Superior temporal gyrus (tissue), 1 donor: Measurements from ENCODE around the gene PALS2.

ENCODE experiments used
- DNase-seq: peaks from one replicate; pipeline ENCODE4 v3.0.0-alpha.2; 2016; ENCODE audit errors: extremely low spot score

Gene PALS2, protein sequence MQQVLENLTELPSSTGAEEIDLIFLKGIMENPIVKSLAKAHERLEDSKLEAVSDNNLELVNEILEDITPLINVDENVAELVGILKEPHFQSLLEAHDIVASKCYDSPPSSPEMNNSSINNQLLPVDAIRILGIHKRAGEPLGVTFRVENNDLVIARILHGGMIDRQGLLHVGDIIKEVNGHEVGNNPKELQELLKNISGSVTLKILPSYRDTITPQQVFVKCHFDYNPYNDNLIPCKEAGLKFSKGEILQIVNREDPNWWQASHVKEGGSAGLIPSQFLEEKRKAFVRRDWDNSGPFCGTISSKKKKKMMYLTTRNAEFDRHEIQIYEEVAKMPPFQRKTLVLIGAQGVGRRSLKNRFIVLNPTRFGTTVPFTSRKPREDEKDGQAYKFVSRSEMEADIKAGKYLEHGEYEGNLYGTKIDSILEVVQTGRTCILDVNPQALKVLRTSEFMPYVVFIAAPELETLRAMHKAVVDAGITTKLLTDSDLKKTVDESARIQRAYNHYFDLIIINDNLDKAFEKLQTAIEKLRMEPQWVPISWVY

GRCh38 chr7:24572997-24573553 lies at the start of gene PALS2:
PALS2 (plus strand) TSS chr7:24573452; CDS start chr7:24623668, 50,216 bp downstream.
- peak; percentile 43 for DNase-seq

- DNase-seq, result no peak
These were observed 42.0 kb upstream of the PALS2 start for GRCh38 chr7:24531255-24531654.

- no peak for DNase-seq
These were observed 36.6 kb upstream of the PALS2 start for GRCh38 chr7:24536682-24537081.

- no peak for DNase-seq
These were observed 32.3 kb upstream of the PALS2 start for GRCh38 chr7:24540956-24541355.

DNA sequence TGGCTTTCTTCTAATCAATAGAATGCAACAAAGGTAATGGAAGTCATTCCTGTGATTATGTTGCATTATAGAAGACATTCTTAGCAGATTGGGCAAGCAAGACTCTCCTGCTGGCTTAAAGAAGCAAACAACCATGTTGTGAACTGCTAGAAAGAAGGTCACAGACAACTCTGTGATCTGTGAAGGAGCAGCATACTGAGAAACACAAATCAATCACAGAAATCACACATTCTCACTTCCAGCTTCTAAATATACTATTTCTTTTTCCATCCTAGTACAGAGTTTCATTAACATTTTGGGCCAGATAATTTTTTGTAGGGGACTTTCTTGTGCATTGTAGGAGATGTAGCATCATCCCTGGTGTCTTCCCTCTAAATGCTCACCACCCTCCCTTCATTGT lies 28.0 kb upstream of the PALS2 start:
- no peak for DNase-seq

- no peak for DNase-seq
These were observed 24.9 kb upstream of the PALS2 start for GRCh38 chr7:24548390-24548789.

DNA sequence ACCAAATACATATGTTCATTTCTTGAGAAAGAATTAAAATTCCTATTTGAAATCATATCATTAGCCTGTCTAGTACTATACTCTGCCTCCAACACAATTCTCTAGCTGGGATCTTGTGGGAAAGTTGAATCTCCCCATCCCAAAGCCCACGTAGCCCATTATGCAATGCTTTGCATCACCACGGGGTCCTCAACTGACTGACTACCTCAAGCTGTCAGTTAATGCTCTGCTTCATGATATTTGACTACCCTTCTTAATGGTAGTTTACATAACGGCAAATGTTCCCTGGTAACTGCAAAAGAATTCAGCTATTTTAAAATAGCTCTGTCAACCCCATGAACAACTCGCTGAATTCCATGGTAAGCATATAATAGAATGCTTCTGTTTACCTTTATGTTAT lies 23.3 kb upstream of the PALS2 start:
- DNase-seq, result no peak

- no peak for DNase-seq
These were observed 18.1 kb upstream of the PALS2 start for GRCh38 chr7:24555184-24555583.

DNA sequence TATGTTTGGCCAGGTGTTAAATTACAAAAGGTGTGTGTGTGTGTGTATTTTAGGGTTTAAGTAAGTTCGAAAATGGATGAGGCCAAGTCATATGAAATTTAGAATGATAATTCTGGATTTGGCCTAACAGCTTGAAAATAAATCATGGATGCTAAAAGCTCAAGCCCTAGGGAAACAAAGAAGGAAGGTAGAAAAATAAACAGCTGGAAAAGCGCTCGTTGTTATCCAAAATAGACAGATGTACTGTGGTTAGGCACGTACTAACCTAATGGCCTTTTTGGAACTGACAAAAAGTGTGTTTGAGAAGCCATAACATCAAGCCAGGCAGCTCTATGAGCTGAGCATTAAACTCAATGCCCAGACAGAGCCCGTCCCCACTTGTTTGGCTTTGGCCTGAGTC lies 17.5 kb upstream of the PALS2 start:
- DNase-seq, result no peak

- DNase-seq, result no peak
These were observed 12.5 kb upstream of the PALS2 start for GRCh38 chr7:24560772-24561171.

DNA sequence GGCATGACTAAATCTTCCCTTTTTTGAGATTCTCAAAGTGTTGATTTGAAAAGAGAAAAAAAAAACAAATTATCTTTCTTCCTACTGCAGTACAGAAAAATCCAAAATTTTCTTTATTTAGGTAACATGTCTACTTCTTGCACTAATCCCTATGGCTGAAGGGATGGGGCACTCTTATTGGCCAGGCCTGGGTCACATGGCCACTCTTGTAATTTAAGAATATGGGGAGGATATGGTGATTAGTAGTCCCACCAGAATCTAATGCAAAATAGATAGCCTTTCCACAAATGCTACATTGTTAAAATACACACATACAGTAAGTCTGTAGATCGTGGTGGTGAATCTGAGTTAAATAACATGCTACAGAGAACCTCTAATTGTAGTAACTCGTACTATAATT lies 7.0 kb upstream of the PALS2 start:
- no peak for DNase-seq

- DNase-seq, result no peak
These were observed 2.3 kb upstream of the PALS2 start for GRCh38 chr7:24570983-24571382.

DNA sequence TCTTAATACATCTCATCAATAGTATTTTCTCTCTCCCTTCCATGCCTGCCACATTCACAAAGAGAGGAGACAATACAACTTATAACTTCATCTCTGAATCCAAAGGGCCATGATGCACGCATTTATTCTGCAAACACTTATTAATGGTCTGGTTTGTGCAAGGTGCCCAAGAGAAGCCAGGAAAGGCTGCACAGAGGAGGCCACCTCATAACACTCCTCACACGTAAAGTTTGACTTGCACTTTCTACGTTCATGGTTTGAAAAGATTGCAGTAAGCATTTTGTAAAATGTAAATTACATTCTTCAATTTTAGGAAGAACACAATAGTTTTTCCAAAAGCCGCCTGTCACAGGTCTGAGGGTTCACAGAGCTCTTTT lies 1.2 kb upstream of the PALS2 start:
- DNase-seq, result no peak

- peak; percentile 46 for DNase-seq
These were observed 757 bp upstream of the PALS2 start for GRCh38 chr7:24572393-24572996.

- peak; percentile 33 for DNase-seq
These were observed 494 bp downstream of the PALS2 start for GRCh38 chr7:24573554-24574338.

GRCh38 chr7:24574386-24574785 lies 1.1 kb downstream of the PALS2 start:
- no peak for DNase-seq

GRCh38 chr7:24574950-24575349 lies 1.7 kb downstream of the PALS2 start:
- peak; percentile 39 for DNase-seq

DNA sequence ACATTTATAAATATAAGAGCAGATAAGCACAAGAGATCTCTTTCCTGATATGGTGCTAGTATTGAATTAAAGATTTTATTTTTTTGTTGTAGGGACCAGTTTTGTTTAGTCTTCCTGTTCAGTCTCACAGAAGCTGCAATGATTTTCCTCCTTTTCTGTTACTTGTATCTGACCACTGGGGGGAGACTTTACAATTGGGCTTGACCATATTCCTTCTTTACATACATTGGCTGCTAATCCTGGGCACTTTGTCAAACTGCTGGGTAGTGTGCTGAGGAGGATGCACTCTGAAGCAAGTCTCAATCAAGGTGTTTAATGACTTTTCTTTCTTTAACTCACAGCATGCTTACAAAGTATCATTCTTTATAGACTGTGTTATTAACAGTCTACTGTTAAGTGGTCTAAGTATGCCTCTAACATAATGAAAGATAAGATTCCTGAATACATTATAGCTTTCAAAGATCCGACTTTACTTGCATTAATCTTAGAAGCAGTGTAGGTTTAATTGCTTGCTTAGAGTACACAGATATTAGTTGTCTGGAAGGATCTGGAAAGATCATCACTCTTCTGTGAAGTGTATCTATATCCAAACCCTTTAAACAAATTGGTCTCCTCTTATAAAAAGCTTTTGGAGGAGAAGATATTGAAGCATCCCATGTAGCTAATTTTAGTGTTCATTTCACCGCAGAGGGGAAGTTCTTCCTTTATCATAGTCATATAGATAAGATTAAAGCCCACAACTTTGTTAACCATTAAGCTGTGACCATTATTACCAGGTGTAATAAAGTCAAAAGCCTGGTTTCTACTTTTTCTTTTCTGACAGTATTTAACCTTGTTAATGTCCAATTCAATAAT lies 3.1 kb downstream of the PALS2 start:
- DNase-seq, result peak; percentile 84

- no peak for DNase-seq
These were observed 4.8 kb downstream of the PALS2 start for GRCh38 chr7:24578052-24578451.

DNA sequence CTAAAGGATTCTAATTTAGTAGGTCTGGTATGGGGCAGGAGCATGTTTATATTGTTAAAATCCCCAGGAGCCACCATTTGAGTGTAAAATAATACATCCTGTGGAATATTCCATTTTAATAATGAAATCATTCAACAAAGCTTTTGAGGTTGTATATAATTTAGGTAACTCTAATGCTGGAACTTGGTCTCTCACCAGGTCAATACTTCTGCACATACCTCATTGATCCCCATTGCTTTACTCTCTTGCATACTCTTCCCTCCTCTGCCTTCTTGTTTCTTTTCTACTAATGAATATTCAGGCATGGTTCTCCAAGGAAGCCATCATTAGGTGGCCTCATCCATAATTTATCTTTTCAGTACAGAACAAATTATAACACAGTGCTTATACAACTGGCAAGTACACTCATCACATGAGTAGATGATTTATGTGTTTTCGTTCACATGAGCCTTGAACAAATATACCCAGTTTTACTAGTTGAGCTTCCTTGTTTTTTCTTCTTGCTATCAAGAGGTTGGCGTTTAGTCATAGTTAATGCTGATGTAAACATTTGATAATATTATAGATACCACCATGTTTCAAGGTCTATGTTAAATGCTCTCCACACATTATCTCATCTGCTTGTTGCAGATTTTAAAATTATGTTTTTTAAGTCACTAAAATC lies 7.2 kb downstream of the PALS2 start:
- DNase-seq, result no peak

DNA sequence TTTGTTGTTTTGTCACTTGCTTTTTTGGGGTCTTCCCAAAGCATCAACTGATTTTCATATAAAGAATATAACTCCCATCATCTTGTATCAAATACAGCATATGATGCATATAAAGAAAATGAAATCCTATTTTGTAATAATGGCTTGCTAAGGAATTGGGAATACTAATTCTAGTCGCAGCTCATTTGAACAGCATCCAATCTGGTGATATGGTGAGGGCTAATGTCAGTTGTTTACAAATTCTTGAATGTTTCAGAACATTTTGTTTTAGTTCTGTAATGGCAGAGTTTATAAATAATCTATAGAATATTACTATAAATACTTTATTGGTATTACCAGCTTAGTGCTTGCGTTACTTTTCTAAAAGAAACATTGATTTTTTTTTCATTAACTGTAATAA lies 8.9 kb downstream of the PALS2 start:
- no peak for DNase-seq
